ELR (cell line): ENCODE results near the gene TEX261.

ENCODE experiments used
- DNase-seq: peaks from one replicate; pipeline ENCODE4 v3.0.0-alpha.2; 2015; ENCODE audit warnings: low read depth

TEX261 gene

GRCh38 chr2:70981421-70981820 lies 13.3 kb downstream of the TEX261 start:
- DNase-seq: no peak

- DNase-seq: no peak
Measured at GRCh38 chr2:70979626-70980025, 15.0 kb downstream of the TEX261 start.

GRCh38 chr2:70979180-70979488 lies 15.5 kb downstream of the TEX261 start:
- DNase-seq: no peak

DNA sequence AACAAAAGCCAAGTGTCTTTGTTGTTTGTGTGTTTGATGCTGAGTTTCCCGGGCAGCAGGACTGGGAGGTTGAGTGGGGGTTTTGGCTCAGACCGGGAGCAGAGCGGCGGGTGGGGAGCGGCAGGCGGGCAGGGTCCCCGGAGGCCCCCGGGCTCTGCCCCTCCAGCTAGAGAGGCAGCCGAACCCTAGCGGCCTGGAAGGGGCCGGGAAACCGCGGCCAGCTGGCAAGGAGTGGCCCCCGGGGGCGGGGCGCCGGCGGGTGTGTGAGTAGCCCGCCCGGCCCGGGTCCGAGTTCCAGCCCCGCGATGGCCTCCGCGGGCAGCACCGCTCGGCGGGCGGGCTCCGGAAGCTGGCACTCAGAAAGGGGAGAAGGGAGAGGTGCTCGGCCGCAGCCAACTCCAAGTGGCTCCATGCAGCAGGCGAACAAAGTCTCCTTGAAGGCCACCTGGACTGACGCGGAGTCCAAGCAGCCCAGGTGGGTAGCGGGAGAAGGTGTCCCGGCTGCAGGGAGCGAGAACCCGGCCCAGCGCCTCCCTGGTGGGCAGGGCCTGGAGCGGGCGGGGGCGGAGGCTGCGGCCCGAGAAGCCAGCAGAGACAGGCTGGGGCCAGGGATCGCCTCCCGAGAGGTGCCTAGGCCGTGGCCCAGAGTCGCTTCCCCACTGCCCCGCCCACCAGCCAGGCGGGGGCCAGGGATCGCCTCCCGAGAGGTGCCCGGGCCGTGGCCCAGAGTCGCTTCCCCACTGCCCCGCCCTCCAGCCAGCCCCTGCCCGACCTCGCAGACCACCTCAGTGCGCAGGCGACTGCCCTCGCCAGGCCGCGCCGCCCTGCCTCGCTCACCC lies 16.1 kb downstream of the TEX261 start, which contains the start of gene ANKRD53:
Gene ANKRD53, plus strand, starts transcription at position 290 of the 839 bp plus-strand sequence. Its CDS starts 16 bp downstream, at position 306.
- peak; percentile 43 for DNase-seq

DNA sequence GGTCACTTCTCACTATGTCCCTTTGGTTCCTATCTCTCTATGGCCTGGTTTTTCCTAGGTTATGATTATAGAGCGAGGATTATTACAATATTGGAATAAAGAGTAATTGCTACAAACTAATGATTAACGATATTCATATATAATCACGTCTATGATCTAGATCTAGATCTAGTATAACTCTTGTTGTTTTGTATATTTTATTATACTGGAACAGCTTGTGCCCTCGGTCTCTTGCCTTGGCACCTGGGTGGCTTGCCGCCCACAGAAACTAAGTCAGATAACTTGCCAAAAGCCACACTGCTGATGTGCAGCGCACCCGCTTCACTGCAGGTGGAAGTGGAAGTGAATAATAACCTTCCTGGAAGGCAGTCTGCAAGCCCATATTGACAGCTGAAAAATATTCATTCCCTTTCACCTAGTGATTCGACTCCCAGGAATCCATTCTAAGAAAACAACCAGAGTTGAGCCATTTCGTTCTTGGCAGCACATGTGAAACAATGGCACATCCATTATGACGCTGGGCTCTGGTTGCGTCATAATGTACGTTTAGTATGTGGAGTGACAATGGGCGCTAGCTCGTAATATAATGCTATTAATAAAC lies 17.0 kb downstream of the TEX261 start:
- DNase-seq: peak; percentile 88

DNA sequence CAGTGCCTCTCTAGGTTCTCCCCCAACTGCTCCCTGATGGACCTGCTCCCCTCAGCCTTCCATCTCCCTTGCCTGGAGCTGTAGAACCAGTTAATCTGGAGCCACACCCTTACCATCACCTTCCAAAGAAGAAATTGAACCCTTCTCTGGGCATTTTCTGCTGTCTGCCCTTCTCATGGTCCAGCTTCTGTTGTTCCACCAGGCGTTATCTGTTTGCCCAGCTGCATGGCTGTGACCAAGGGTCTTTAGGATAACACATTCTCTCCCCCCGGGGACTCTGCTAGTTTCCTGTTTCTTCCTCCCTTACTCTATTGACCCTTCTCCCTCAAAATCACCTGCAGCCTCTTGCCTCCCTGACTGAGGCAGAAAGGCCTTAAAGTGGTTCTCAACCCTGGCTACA lies 19.4 kb downstream of the TEX261 start:
- DNase-seq: no peak

- no peak for DNase-seq
Measured at GRCh38 chr2:70974592-70974991, 20.1 kb downstream of the TEX261 start.

DNA sequence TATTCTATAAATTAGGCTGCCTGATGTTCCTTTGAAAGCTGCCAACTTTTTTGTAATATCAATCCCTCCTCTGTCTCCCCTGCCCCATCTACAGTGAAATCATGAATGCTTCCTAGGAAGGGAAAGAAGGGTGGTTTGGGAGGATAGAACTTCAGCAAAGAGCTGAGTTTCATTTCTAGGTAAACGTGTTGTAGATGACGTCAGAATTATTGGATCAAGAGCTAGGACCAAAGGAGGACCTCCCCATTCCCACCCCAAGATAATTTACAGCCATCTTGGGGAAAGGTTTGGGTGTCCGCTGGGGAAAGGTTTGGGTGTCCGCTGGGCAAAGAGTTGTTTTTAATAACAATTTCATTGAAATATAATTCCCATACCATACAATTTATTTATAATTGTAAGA lies 27.5 kb downstream of the TEX261 start:
- no peak for DNase-seq

- no peak for DNase-seq
Measured at GRCh38 chr2:70966681-70967080, 28.0 kb downstream of the TEX261 start.

DNA sequence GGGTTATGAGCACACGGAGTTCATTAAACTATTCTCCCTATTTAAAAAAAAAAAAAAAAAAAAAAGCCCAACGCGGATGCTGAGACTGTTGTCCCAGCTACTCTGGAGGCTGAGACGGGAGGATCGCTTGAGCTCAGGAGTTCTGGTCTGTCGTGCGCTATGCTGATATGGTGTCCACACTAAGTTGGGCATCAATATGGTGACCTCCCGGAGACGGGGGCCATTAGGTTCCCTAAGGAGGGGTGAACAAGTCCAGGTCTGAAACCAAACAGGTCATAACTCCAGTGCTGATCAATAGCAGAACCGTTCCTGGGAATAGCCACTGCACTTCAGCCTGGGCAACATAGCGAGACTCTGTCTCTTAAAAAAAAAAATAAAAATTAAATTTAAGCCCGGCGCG lies 29.2 kb downstream of the TEX261 start:
- DNase-seq: no peak

- peak; percentile 77 for DNase-seq
Measured at GRCh38 chr2:70964596-70965386, 29.9 kb downstream of the TEX261 start.

GRCh38 chr2:70964133-70964532 lies 30.5 kb downstream of the TEX261 start:
- DNase-seq: no peak

DNA sequence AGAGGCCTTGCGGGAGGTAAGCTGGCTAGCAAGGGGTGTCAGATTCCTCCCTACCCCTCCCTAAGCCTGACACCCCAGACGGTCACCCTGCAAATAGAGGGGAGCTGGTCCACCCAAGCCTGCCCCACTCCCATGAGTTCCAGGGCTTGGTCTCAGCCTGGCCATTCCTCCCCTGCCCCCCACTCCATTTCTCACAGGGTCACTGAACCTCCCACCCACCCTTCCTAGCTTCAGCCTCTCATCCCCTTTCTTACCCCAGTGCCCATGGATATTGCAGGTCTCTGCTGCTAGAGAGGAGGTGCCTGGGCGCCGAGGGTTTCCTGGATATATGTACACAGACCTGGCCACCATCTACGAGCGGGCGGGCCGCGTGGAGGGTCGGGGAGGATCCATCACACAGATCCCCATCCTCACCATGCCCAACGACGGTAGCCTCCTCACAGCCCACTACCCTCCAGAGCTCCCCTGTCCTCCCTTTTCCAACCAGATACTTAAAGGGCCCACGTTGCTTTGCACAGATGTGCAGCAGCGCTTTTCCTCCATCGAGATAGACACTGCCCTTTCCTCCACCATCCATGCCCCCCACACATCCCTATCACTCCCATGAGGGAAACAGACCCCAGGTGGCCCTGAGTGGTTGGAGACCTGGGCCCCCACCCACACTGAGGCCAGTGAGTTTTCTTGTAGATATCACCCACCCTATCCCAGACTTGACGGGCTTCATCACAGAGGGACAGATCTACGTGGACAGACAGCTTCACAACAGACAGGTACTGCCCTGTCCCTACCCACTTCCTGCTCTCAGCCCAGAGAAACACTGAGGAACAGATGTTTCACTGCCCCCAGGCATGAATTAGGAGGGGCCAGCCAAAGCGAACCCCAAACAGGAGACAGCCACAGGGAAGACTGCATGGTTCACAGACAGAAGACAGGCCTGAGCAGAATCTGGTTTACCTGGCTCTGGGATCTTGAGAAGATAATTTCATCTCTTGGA lies 31.5 kb downstream of the TEX261 start:
- no peak for DNase-seq

DNA sequence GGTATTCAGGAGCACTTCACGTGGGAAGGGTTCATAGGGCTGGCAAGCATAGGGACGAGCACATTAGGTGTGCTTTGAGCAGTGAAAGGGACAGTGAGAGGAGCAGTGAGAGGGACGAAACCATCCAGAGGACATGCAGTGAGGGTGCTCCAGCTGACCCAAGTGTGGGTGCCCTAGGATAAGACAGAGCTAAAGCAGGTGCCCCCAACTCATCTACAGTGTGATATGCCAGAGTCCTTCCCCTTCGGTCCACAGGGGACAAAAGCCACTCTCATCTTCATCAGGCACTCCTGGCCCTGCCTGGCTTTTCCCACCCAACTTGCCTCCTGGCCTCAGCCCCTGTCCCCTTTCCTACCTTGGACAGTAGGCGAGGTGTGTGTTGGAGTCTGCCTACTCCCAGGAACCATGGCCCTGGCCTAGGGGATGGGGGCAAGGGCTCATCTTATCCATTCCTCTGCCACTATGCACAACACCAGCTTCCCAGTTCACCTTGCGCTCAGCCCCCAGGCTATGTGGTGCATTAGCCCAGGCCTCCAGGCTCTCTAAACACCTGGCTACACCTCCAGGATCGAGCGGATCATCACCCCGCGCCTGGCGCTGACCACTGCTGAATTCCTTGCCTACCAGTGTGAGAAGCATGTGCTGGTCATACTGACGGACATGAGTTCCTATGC lies 32.3 kb downstream of the TEX261 start:
- no peak for DNase-seq

- DNase-seq: no peak
Measured at GRCh38 chr2:70961648-70961994, 33.1 kb downstream of the TEX261 start.

- no peak for DNase-seq
Measured at GRCh38 chr2:70960833-70961647, 33.6 kb downstream of the TEX261 start.

DNA sequence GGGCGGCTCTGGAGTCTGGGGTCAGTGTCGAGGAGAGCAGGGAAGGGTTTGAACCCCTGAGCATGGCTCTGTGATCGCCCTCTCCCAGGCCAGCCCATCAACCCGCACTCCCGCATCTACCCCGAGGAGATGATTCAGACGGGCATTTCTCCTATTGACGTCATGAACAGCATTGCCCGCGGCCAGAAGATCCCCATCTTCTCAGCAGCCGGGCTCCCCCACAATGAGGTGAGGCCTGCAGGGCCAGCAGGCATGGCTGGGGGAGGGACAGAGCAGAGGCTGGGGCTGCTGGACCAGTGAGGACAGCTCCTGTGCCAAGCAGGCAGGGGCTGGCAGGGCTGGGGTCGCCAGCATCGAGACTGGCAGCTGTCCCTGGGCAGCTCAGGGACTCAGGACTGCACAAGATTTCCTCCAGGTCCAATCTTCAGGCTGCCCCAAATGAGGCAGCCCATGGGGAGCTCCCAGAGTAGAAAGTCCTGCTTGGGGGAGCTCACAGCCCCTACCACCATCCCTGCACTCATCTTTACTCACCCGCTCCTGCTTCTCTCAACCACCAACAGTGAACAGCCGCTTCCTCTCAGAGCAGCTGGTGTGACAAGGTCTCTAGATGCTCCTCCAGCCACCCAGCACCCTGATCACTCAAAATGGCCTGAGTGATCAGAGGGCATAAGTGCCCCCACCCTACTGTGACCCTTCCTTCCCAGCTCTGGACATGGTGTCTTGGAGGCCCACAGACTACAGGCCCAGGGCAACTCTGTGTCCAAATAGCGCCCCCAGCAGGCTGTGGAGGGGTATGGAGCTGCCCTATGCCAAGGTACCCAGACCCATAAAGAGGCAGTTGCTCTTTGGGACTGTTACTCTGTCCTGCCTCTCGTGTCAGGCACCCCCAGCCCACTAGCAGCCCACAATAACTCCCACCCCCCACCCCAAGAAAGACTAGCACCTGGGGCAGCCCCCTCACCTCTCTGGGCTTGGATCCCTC lies 34.5 kb downstream of the TEX261 start:
- DNase-seq: no peak

GRCh38 chr2:70959271-70959761 lies 35.4 kb downstream of the TEX261 start:
- DNase-seq: no peak

DNA sequence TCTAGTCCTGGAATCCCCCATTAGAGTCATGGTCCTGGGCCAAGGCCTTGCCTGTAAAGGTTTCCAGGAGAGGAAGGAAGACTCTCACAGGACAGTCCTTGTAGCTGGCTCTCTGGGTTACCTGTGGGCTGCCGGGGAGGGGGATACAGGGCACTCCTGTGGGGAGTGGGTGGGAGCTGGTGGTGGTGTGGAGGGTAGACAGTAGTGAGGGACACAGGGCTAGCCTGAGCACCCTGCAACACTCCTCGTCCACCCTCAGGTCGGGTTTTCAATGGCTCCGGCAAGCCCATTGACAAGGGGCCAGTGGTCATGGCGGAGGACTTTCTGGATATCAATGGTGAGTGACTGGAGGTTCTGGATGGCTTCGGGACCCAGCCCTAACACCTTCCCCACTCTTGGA lies 35.9 kb downstream of the TEX261 start:
- DNase-seq: no peak
